HFF-Myc (cell line): Measurements from ENCODE around the gene MAGT1.
A peak's percentile ranks its signal among the peaks of the same experiment; 100 is the strongest.
"Not testable (repeated sequence)": the region's sequence is repeated elsewhere in the genome, so short reads cannot be mapped to it uniquely, and the experiment has no call there.

Source experiments
- DNase-seq: peaks from one replicate; pipeline ENCODE4 v3.0.0-alpha.2; 2011; ENCODE audit warnings: low read depth; ENCODE audit errors: extremely low read depth
- H3K4me3 ChIP-seq: replicated peaks from 2 replicates; pipeline ENCODE4 v1.5.1; 2011; ENCODE audit warnings: low read depth, mild to moderate bottlenecking, control low read depth, low read length
- CTCF ChIP-seq: IDR thresholded peaks from 2 replicates; pipeline ENCODE4 v1.5.1; 2012; ENCODE audit warnings: mild to moderate bottlenecking, low read depth, low read length, control low read depth; ENCODE audit errors: missing control alignments

Gene MAGT1

GRCh38 chrX:77901506-77901905 is 6.3 kb upstream of the MAGT1 start:
- peak overlapping the region; percentile 61 for H3K4me3 ChIP-seq
- no peak for TF ChIP-seq CTCF
- DNase-seq = no peak

- no peak for TF ChIP-seq CTCF
- peak overlapping the region; percentile 61 for H3K4me3 ChIP-seq
- no peak for DNase-seq
These were observed 5.5 kb upstream of the MAGT1 start for GRCh38 chrX:77900688-77901087.

- DNase-seq = peak; percentile 92
- H3K4me3 ChIP-seq = peak within 1 kb of the TSS; percentile 61
- TF ChIP-seq CTCF = peak; percentile 39
These were observed 4.0 kb upstream of the MAGT1 start, which contains the start of gene COX7B for GRCh38 chrX:77899081-77899828. COX7B (plus strand) TSS chrX:77899468; CDS start chrX:77899554, 86 bp downstream.

- peak overlapping the region; percentile 73 for H3K4me3 ChIP-seq
- no peak for TF ChIP-seq CTCF
- no peak for DNase-seq
These were observed 1.5 kb downstream of the MAGT1 start for GRCh38 chrX:77893713-77894112.

- H3K4me3 ChIP-seq = no peak overlapping the region
- no peak for TF ChIP-seq CTCF
- DNase-seq = no peak
These were observed 2.3 kb downstream of the MAGT1 start for GRCh38 chrX:77892887-77893286.

GRCh38 chrX:77881418-77881817 is 13.8 kb downstream of the MAGT1 start:
- not testable (repeated sequence) for H3K4me3 ChIP-seq, DNase-seq

GRCh38 chrX:77875372-77875771 is 19.9 kb downstream of the MAGT1 start:
- H3K4me3 ChIP-seq = no peak overlapping the region
- TF ChIP-seq CTCF = no peak
- DNase-seq = no peak

GRCh38 chrX:77831544-77831943 is 63.7 kb downstream of the MAGT1 start:
- DNase-seq, H3K4me3 ChIP-seq: not testable (repeated sequence)

- DNase-seq = not testable (repeated sequence)
These were observed 73.2 kb downstream of the MAGT1 start for GRCh38 chrX:77821989-77822388.

More at GRCh38 chrX:77821989-77822388, 73.2 kb downstream of the MAGT1 start:
- H3K4me3 ChIP-seq = not testable (repeated sequence)
